NCI-H1105 treated with DMSO at 0.1 percent for 48 hours (cell line): ENCODE measurements around the gene NAV2.

Experiments
- DNase-seq: peaks from one replicate; lab custom pipeline; 2025; lab: John Stamatoyannopoulos, UW

NAV2 gene

GRCh38 chr11:19683862-19684491 is 28.7 kb upstream of the NAV2 start:
- no peak for DNase-seq

GRCh38 chr11:19686234-19686633 is 26.4 kb upstream of the NAV2 start:
- DNase-seq, result no peak

DNA sequence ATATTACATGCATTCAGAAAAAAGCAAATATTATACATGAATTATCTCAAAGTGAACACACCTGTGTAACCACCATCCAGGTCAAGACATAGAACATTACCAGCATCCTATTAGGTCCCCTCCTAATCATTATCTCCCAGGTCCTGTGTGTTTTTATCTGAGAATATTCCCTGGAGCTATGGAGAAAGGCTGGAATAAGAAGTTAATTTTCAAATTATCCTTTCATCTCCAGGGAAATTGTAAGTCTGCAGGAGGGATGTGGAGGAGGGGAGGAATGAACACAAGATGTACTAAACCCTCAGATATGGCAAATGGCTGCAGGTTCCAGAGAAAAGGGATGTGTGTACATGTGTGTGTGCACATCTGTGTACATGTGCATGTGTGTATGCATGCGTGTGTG is 25.2 kb upstream of the NAV2 start:
- DNase-seq, result no peak

DNA sequence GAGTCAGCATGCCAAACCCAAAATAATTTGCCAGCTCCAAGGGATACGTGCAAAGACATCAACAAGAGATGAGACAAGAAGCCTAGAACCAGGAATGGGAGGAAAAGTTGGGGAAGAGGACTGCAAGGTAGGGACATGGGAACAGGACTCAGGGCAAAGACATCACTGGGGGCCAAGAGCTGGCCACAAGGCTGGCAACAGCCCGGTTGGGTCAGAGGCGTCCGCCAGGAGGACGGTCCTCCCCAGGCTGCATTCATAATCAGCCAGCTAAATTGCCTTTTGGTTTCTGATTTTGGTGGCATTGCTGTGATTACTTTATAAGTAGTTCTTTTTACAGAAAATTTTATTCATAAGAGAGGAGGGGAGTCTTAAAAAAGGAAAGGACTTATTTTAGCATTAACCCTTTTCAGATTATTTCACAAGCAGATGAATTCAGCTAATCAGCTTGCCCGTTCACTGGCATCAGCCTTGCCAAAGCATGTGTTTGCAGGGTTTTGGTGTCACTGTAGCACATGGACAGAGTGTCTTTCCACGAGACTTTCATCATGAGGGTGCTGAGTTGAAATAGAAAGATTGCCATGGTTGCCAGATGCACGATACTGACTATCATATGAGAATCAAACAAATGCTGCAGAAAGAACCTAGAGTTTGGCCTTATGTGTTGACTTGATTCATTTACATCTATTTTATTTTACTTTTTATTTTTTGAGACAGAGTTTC is 23.2 kb upstream of the NAV2 start:
- no peak for DNase-seq

- DNase-seq, result no peak
Measured at GRCh38 chr11:19690885-19691284, 21.8 kb upstream of the NAV2 start.

DNA sequence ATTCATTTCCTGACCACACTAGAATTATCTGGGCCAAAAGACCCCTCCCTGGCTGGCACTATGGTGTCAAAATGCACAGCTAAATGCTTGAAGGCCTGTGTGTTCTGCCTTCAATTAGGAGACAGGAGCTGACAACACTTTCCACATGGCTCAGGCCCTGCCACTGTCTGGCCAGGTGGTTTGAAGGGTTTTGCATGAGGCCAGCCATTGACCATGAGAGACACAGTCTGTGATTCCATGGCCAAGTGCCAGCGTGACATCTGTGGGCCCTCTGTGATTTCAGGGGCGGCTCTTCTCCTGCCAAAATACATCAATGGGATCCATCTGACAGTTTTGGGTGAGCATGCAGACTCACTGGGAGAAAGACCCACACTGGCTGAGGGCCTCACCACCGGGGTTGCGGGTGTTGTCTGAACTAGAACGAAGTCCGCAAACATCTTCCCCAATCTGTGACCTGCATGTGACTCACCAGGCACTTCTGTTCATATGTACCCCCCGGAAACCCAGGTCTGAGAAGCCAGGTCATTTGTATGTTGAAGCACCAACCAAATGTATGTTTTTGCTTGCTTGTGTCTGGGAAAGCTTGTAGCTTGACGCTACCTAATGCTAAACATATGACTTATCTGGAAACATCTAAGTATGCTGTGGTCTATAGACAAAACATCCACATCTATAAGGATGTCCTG is 20.7 kb upstream of the NAV2 start:
- DNase-seq, result no peak

DNA sequence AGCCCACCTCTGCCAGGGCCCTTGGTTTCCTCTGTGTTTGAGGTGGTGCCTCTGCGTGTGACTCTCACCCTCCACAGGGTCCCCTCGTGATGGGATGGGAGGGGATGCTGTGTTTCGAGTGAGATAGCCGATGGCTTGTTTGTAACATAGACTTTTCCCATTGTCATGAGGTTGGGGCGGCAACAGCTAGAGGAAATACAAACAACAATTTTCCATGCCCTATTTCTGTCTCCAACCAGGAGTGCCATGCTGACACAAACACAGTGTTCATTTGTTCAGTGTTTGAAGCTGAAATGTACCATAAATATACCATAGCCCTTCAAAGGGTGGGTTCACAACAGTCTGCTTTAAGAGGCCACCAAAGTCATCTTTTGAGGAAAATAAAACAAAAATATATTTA is 19.5 kb upstream of the NAV2 start:
- no peak for DNase-seq

GRCh38 chr11:19694796-19695345 is 17.8 kb upstream of the NAV2 start:
- DNase-seq, result no peak

DNA sequence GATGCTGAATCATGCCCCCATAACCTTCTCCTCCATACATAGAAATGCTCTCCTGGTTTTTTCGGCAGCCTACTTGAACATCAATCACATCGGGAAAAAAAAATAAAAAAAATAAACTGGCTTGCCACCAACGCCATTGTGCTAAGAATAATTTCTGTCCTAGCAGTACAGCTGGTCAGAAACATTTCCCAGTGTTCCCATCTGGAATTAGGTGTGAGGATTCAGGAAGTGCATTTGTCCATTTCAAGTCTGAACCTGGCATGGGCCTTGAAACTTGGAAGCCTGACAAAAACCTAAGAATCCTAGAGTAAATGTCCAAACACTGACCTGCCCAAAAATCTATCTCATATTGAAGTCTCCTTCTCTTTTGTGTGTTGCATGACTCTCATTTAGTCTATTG is 16.6 kb upstream of the NAV2 start:
- peak; percentile 23 for DNase-seq

DNA sequence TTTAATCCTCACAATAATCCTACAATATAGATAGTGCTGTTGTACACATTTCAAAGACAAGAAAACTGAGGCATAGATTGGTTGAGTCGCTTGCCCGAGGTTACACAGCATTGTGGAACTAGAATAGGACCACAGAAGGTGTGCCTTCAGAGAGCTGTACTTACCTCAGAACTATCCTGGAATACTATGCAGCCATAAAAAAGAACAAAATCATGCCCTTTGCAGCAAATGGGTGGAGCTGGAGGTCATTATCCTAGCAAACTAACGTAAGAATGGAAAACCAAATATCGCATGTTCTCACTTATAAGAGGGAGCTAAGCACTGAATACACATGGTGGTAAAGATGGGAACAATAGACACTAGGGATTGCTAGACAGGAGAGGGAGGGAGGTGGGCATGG is 15.7 kb upstream of the NAV2 start:
- no peak for DNase-seq

GRCh38 chr11:19697721-19698121 is 14.9 kb upstream of the NAV2 start:
- DNase-seq, result no peak

- DNase-seq, result no peak
Measured at GRCh38 chr11:19698493-19699292, 13.9 kb upstream of the NAV2 start.

GRCh38 chr11:19701421-19701820 is 11.2 kb upstream of the NAV2 start:
- DNase-seq, result no peak

DNA sequence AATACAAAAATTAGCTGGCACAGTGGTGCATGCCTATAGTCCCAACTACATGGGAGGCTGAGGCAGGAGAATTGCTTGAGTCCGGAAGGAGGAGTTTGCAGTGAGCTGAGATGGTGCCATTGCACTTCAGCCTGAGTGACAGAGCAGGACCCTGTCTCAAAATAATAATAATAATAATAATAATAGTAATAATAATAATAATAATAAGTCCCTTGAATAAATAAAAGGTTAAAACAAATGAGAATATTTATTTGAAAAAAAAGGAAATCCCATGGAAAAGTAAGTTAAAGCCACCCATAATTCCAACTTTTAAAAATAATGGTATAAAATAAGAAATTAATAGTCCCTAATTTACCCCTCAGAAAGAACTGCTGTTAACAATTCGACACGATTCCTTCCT is 10.0 kb upstream of the NAV2 start:
- no peak for DNase-seq

- DNase-seq, result no peak
Measured at GRCh38 chr11:19703211-19703610, 9.4 kb upstream of the NAV2 start.

- no peak for DNase-seq
Measured at GRCh38 chr11:19704213-19704612, 8.4 kb upstream of the NAV2 start.

- DNase-seq, result no peak
Measured at GRCh38 chr11:19705936-19706335, 6.7 kb upstream of the NAV2 start.

DNA sequence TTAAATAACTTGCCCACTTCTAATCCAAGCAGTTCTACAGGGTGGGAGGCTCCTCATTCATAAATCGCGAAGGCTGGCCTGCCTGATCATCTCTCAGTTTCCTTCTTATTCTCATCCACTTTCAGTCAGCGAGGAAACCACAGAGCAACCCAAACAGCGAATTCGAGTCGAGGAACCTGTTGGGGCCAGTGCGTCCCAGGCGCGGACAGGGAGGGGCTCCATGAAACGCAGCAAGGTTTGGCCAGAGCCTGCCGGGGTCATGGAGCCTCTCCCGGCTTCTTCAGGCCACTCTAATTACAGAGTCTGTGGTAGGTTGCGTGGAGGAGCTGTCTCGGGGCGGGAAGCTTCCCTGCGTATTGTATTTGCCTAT is 741 bp upstream of the NAV2 start:
- peak; percentile 7 for DNase-seq

GRCh38 chr11:19713196-19714021 is 772 bp downstream of the NAV2 start:
- peak; percentile 37 for DNase-seq

GRCh38 chr11:19714022-19714386 is 1.4 kb downstream of the NAV2 start:
- DNase-seq, result no peak
